Stomach (tissue), 9 donors: ENCODE measurements around the gene MICAL2. TPM values are rescaled to one million over a fixed set of nuclear protein-coding genes. Genes with fewer than 3 reads are reported as not detected.

ENCODE experiments used
- DNase-seq, 2 donors: peaks; one replicate each; pipeline versions ENCODE4 v3.0.0 to v3.0.0-alpha.2; 2013 to 2019
- H3K27ac ChIP-seq, 5 donors: fragments of 200-600 bp in 4 of 5; sonication (generic) in 4 of 5; one replicate each; pipeline ENCODE4 v1.5.1; 2013 to 2019; ENCODE audit warnings: mild to moderate bottlenecking in 1 of 5, moderate library complexity in 1 of 5
- H3K27me3 ChIP-seq, 3 donors: fragments of 200-600 bp; sonication (generic); one replicate each; pipeline ENCODE4 v1.5.1; 2017 to 2019; ENCODE audit warnings: mixed run types in 1 of 3
- H3K36me3 ChIP-seq, 4 donors: fragments of 200-600 bp; sonication (generic); 1 replicate in 3 of 4; 2 replicates in 1 of 4; pipeline ENCODE4 v1.5.1; 2016 to 2019
- H3K4me1 ChIP-seq, 4 donors: fragments of 200-600 bp; sonication (generic); one replicate each; pipeline ENCODE4 v1.5.1; 2016 to 2019
- H3K4me3 ChIP-seq, 4 donors: fragments of 200-600 bp; sonication (generic) in 3 of 4; one replicate each; pipeline ENCODE4 v1.5.1; 2016 to 2019; ENCODE audit warnings: mild to moderate bottlenecking in 1 of 4
- H3K9me3 ChIP-seq, 4 donors: fragments of 200-600 bp; sonication (generic); one replicate each; pipeline ENCODE4 v1.5.1; 2016 to 2019
- CTCF ChIP-seq, 7 experiments: fragments of 450-650 bp in 4 of 7; fragments of 200-600 bp in 3 of 7; sonication (generic) in 3 of 7; IDR thresholded peaks; one replicate each; pipeline ENCODE4 v1.5.1; 2016 to 2019; ENCODE audit warnings: antibody characterized with exemption in 7 of 7, control low read depth in 2 of 7, mild to moderate bottlenecking in 1 of 7
- EP300 ChIP-seq: sonication (generic); formaldehyde crosslinking; IDR thresholded peaks from one replicate; pipeline ENCODE4 v1.6.1; 2017; ENCODE audit warnings: antibody characterized with exemption
- POLR2A ChIP-seq, 4 donors: fragments of 450-650 bp; IDR thresholded peaks; one replicate each; pipeline ENCODE4 v1.6.1; 2016; ENCODE audit warnings: antibody characterized with exemption in 4 of 4, control low read depth in 2 of 4, mild to moderate bottlenecking in 1 of 4, moderate library complexity in 1 of 4
- POLR2AphosphoS5 ChIP-seq, 3 donors: sonication (generic); formaldehyde crosslinking; IDR thresholded peaks; one replicate each; pipeline ENCODE4 v1.6.1; 2016; ENCODE audit warnings: antibody characterized with exemption in 3 of 3
- WGBS, 5 donors: extraction: QIAGEN DNeasy Blood & Tissue Kit in 3 of 5; methylation state at CpG; one replicate each; pipeline versions ENCODE4 v1.1.5 to v1.1.7; 2013 to 2018; 5-methylcytosine and 5-hydroxymethylcytosine counted together
- intact Hi-C: fragments of 100-400 bp; cut with DNase I; formaldehyde crosslinking; loops from one replicate; pipeline ENCODE4 v1.15.1; 2023; ENCODE audit warnings: low total_unique reads
- polyA plus RNA-seq, 3 donors: library from polyadenylated mRNA; stranded (reverse); fragments of 200-250 nt; gene quantifications; one replicate each; pipeline ENCODE4 v1.2.3, GENCODE V29; 2013
- total RNA-seq, 5 donors: library from RNA; depleted of rRNA; stranded (reverse); fragments of >200 nt; gene quantifications; one replicate each; pipeline versions ENCODE4 v1.1.0 to v1.2.3, GENCODE V29; 2014 to 2016
- donor health status: healthy with polysubstance abuse.
- donor health status: Bipolar disorder and iron deficiency.
- donor health status: healthy.

The MICAL2 gene
- total and polyA plus RNA-seq, 8 donors = 11.2 to 165 (median 83.3) TPM

DNA sequence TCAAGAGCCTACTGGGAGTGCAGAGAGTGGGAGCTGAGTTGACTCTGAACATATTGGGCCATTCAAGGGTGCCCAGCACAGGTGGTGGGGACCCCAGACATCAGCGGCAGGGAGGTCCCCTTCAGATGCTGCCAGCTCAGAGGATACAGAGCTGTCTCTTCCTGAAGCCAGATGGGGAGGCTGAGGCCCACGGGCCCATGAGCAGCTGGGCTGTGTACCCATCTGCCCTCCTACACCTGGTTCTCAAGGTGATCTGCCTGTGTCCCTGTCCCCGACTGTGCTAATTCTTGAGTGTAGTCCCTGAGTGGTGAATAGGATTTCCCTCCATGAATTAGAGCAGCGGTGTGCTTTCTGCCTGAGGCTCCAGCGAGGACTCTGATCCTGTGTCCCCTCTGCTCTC lies 76.3 kb downstream of the MICAL2 start:
- H3K9me3 ChIP-seq = no peaks in the 10 kb centered on the region
- intact Hi-C loops = no loop called here
- peak overlapping the region in 3 of 5 donors; percentile 40 to 52 (median 45) for H3K27ac ChIP-seq
- peaks cover 0 to 16% (median 12%) of the 10 kb centered on the region in 4 donors for H3K36me3 ChIP-seq
- no peak overlapping the region for H3K4me3 ChIP-seq
- no peak for TF ChIP-seq POLR2AphosphoS5 (IDR thresholded peaks at IDR 0.05)
- TF ChIP-seq POLR2A (IDR thresholded peaks at IDR 0.05) = no peak
- TF ChIP-seq EP300 = no peak
- no peak for TF ChIP-seq CTCF (IDR thresholded peaks at IDR 0.05)
- 88 to 92% (median 92%) methylated on average over 4 to 5 of the region's 5 CpGs for WGBS, 5 donors
- no peak for DNase-seq
- peaks cover 0 to 41% (median 22%) of the 10 kb centered on the region in 4 donors for H3K4me1 ChIP-seq
- no peaks in the 10 kb centered on the region for H3K27me3 ChIP-seq

DNA sequence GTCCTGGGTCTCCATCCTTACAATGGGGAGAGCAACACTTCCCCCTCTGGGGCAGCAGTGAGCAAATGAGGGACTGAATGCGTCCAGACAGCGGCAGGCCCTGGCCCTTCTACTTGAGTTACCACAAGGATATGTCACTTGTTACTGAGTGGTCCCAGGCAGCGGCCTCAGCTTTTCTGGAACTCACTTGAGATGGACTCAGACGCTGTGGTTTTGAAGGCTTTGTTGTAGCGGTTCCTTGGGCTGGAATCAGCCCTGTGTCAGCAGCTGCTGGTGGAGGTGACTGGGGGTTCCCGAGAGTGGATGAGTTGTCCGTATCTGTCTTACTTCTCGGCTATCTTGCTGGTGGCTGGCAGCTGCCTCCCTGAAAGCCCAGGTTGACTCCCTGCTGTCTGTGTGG lies 77.0 kb downstream of the MICAL2 start:
- peaks cover 0 to 36% (median 19%) of the 10 kb centered on the region in 4 donors for H3K4me1 ChIP-seq
- WGBS, 5 donors = 79 to 90% (median 84%) methylated on average over 6 to 8 of the region's 8 CpGs
- H3K27me3 ChIP-seq = no peaks in the 10 kb centered on the region
- TF ChIP-seq EP300 = no peak
- TF ChIP-seq POLR2AphosphoS5 (IDR thresholded peaks at IDR 0.05) = no peak
- no peak for TF ChIP-seq POLR2A (IDR thresholded peaks at IDR 0.05)
- no peak for TF ChIP-seq CTCF (IDR thresholded peaks at IDR 0.05)
- peak overlapping the region in 3 of 5 donors; percentile 40 to 52 (median 45) for H3K27ac ChIP-seq
- H3K4me3 ChIP-seq = no peak overlapping the region
- peaks cover 0 to 16% (median 12%) of the 10 kb centered on the region in 4 donors for H3K36me3 ChIP-seq
- intact Hi-C loops = no loop called here
- no peaks in the 10 kb centered on the region for H3K9me3 ChIP-seq
- no peak for DNase-seq

GRCh38 chr11:12188548-12189317 lies 78.3 kb downstream of the MICAL2 start:
- H3K36me3 ChIP-seq = peaks cover 0 to 16% (median 12%) of the 10 kb centered on the region in 4 donors
- no peaks in the 10 kb centered on the region for H3K27me3 ChIP-seq
- intact Hi-C loops = no loop called here
- peaks cover 0 to 29% (median 12%) of the 10 kb centered on the region in 4 donors for H3K4me1 ChIP-seq
- DNase-seq = no peak
- H3K4me3 ChIP-seq = no peak overlapping the region
- TF ChIP-seq POLR2A (IDR thresholded peaks at IDR 0.05) (no peak), EP300 (no peak), CTCF (IDR thresholded peaks at IDR 0.05) (no peak), POLR2AphosphoS5 (IDR thresholded peaks at IDR 0.05) (no peak)
- no peaks in the 10 kb centered on the region for H3K9me3 ChIP-seq
- WGBS, 5 donors = 88 to 92% (median 92%) methylated on average over 3 of the region's 3 CpGs
- no peak overlapping the region for H3K27ac ChIP-seq

DNA sequence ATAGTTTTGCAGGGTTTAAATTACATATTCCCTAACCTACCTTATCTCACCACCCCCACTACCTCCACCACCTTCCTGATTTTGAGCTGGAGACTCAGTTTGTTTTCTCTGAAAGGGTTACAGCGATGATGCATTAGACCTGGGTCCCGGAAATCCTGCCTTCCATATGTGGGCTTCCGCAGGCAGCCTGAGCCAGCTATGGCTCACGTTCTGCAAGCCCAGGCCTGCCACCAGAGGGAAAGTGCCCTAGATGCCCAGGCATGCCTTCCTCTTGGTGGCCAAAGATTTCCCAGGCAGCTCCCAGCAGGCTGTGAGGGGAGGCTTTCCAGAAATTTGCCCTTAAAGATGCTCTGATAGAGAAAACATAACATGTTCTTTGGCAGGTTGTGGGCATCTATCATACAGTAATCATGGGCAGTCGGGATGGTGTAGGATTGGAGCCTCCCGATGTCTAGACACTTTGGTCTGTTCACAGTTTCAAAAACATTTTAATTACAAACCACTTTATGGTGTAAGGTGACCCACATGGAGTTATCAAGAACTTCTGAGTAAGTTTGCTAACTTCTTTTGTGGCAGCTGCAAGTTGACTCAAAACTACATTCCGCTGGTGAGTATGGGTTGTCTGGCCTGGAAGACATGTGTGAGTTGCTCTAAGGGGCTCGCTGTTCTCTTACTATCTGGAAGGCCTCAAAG lies 79.3 kb downstream of the MICAL2 start:
- intact Hi-C loops = no loop called here
- peaks cover 0 to 16% (median 9%) of the 10 kb centered on the region in 4 donors for H3K36me3 ChIP-seq
- DNase-seq = no peak
- 85 to 92% (median 89%) methylated on average over 8 of the region's 8 CpGs for WGBS, 5 donors
- H3K9me3 ChIP-seq = no peaks in the 10 kb centered on the region
- no peak overlapping the region for H3K27ac ChIP-seq
- TF ChIP-seq POLR2A (IDR thresholded peaks at IDR 0.05) = no peak
- no peak for TF ChIP-seq POLR2AphosphoS5 (IDR thresholded peaks at IDR 0.05)
- no peak for TF ChIP-seq EP300
- TF ChIP-seq CTCF (IDR thresholded peaks at IDR 0.05) = no peak
- H3K4me1 ChIP-seq = peaks cover 0 to 27% (median 12%) of the 10 kb centered on the region in 4 donors
- no peak overlapping the region for H3K4me3 ChIP-seq
- no peaks in the 10 kb centered on the region for H3K27me3 ChIP-seq
